ENCODE measurements around the gene DNAAF1.

DNAAF1 gene

DNA sequence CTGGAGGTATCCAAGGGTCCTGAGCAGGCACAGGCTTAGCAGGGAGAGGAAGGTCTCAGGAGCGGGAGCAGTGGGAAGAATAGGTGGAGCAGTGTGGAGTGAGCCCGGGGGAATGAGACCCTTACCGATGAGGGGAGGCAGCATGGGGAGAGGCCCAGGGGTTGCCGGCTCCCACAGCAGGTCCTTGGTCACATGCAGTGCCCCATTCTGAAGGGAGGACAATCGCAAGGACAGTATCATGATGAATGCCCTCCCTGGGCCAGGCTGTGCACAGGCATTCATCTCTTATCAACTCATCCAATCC, 38.4 kb downstream of the DNAAF1 start:
- Histone ChIP-seq H3K36me3 (ENCODE audit: control insufficient read depth in 4 of 4, insufficient read depth in 4 of 4, low read length in 3 of 4) (peaks cover 11 to 66% (median 48%) of the 10 kb centered on the region in 4 experiments), H3K9me3 (ENCODE audit: control extremely low read depth in 1 of 5, control insufficient read depth in 4 of 5, insufficient read depth in 2 of 5, low read depth in 1 of 5, low read length in 4 of 5) (no peaks in the 10 kb centered on the region), H3K27ac (ENCODE audit: insufficient read depth in 1 of 2, low read depth in 1 of 2, low read length in 2 of 2, poor library complexity in 1 of 2, severe bottlenecking in 2 of 2) (no peak overlapping the region), H3K4me3 (ENCODE audit: control insufficient read depth in 1 of 7, extremely low read depth in 1 of 7, insufficient read depth in 4 of 7, low read depth in 2 of 7, low read length in 6 of 7) (no peak overlapping the region), H3K27me3 (replicated peaks in 2 of 5; ENCODE audit: control insufficient read depth in 4 of 5, insufficient read depth in 5 of 5, low read length in 4 of 5) (no peaks in the 10 kb centered on the region), H3K4me1 (ENCODE audit: control extremely low read depth in 1 of 4, control insufficient read depth in 4 of 4, insufficient read depth in 4 of 4, low read length in 3 of 4) (peaks cover 0 to 10% (median 8%) of the 10 kb centered on the region in 4 experiments)
- ChIA-PET POLR2A (no interaction called here), CTCF (interaction anchor here (1.4 to 1.9 kb wide), 2 partner anchors 8 to 95 kb away, joined by 4 to 6 read pairs; no protein-coding TSS in a partner anchor)
- DNase-seq: no peak
- WGBS (ENCODE audit: insufficient coverage): 100% methylated on average over 5 of the region's 5 CpGs

DNA sequence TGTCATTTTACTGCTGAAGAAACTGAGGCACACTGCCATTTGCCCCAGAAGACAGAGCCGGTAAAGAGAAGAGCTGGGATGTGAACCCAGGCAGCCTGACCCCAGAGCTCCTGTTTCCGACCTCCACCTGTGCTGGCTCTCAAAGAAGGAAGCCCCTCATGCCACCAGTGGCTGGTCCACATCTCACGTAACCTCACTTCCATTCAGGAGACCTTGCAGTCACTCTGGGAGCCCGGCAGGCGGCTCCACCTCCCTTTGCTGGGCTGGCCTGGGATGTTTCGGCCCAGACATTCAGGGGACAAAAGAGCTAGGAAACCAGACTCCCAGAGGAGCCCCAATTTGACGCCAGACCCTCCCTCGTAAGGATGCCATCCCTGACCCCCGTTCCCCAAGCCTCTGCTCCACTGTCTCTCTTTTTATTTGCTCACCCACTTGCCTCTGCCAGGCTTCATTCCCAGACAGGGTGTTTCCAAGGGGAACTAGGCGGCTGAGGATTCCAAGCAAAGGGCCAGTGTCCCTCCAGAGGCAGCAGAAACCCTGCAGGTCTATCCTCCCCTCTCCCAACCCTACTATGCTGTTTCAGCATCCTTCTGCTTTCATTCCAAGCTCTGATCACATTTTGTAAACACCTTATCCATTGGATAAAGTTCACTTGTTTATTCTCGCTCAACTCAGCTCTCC, 38.9 kb downstream of the DNAAF1 start:
- Histone ChIP-seq H3K36me3 (ENCODE audit: control insufficient read depth in 4 of 4, insufficient read depth in 4 of 4, low read length in 3 of 4) (peaks cover 11 to 61% (median 45%) of the 10 kb centered on the region in 4 experiments), H3K4me1 (ENCODE audit: control extremely low read depth in 1 of 4, control insufficient read depth in 4 of 4, insufficient read depth in 4 of 4, low read length in 3 of 4) (peaks cover 0 to 10% (median 8%) of the 10 kb centered on the region in 4 experiments), H3K27me3 (replicated peaks in 2 of 5; ENCODE audit: control insufficient read depth in 4 of 5, insufficient read depth in 5 of 5, low read length in 4 of 5) (no peaks in the 10 kb centered on the region), H3K27ac (ENCODE audit: insufficient read depth in 1 of 2, low read depth in 1 of 2, low read length in 2 of 2, poor library complexity in 1 of 2, severe bottlenecking in 2 of 2) (no peak overlapping the region), H3K4me3 (ENCODE audit: control insufficient read depth in 1 of 7, extremely low read depth in 1 of 7, insufficient read depth in 4 of 7, low read depth in 2 of 7, low read length in 6 of 7) (no peak overlapping the region), H3K9me3 (ENCODE audit: control extremely low read depth in 1 of 5, control insufficient read depth in 4 of 5, insufficient read depth in 2 of 5, low read depth in 1 of 5, low read length in 4 of 5) (no peaks in the 10 kb centered on the region)
- WGBS (ENCODE audit: insufficient coverage): 95% methylated on average over 11 of the region's 11 CpGs
- POLR2A ChIA-PET: no interaction called here
- no peak for DNase-seq
- CTCF ChIA-PET: interaction anchor here (1.4 to 1.9 kb wide), 3 partner anchors 8 to 99 kb away, joined by 3 to 6 read pairs (median 4); no protein-coding TSS in a partner anchor

DNA sequence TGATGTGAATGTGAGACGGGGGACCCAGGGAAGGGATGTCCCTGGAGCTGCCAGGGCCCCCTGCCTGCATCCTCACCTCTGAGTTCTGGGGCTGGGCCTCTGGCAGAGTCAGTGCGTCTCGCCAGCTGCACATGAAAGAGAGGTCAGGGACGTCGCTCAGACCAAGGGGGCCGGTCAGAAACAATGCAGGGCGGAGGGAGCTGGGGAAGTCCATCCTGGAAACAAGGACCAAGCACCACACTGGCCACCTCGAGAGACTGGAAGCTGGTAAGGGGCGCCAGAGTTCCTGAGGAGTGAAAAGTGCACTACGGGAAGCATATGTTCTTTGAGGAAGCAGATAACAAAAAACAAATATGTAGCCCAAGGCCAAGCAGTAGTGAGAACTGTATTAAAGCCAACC, 39.7 kb downstream of the DNAAF1 start:
- no peak overlapping the region for H3K4me3 ChIP-seq (ENCODE audit: control insufficient read depth in 1 of 7, extremely low read depth in 1 of 7, insufficient read depth in 4 of 7, low read depth in 2 of 7, low read length in 6 of 7)
- H3K4me1 ChIP-seq (ENCODE audit: control extremely low read depth in 1 of 4, control insufficient read depth in 4 of 4, insufficient read depth in 4 of 4, low read length in 3 of 4): peaks cover 0 to 10% (median 8%) of the 10 kb centered on the region in 4 experiments
- no peak for DNase-seq
- H3K27ac ChIP-seq (ENCODE audit: insufficient read depth in 1 of 2, low read depth in 1 of 2, low read length in 2 of 2, poor library complexity in 1 of 2, severe bottlenecking in 2 of 2): no peak overlapping the region
- ChIA-PET POLR2A (no interaction called here), CTCF (interaction anchor here (0.8 to 1.9 kb wide), 4 partner anchors 9 to 100 kb away, joined by 3 to 6 read pairs (median 4); no protein-coding TSS in a partner anchor)
- 93% methylated on average over 10 of the region's 10 CpGs for WGBS (ENCODE audit: insufficient coverage)
- no peaks in the 10 kb centered on the region for H3K9me3 ChIP-seq (ENCODE audit: control extremely low read depth in 1 of 5, control insufficient read depth in 4 of 5, insufficient read depth in 2 of 5, low read depth in 1 of 5, low read length in 4 of 5)
- peaks cover 11 to 54% (median 41%) of the 10 kb centered on the region in 4 experiments for H3K36me3 ChIP-seq (ENCODE audit: control insufficient read depth in 4 of 4, insufficient read depth in 4 of 4, low read length in 3 of 4)
- no peaks in the 10 kb centered on the region for H3K27me3 ChIP-seq (replicated peaks in 2 of 5; ENCODE audit: control insufficient read depth in 4 of 5, insufficient read depth in 5 of 5, low read length in 4 of 5)

DNA sequence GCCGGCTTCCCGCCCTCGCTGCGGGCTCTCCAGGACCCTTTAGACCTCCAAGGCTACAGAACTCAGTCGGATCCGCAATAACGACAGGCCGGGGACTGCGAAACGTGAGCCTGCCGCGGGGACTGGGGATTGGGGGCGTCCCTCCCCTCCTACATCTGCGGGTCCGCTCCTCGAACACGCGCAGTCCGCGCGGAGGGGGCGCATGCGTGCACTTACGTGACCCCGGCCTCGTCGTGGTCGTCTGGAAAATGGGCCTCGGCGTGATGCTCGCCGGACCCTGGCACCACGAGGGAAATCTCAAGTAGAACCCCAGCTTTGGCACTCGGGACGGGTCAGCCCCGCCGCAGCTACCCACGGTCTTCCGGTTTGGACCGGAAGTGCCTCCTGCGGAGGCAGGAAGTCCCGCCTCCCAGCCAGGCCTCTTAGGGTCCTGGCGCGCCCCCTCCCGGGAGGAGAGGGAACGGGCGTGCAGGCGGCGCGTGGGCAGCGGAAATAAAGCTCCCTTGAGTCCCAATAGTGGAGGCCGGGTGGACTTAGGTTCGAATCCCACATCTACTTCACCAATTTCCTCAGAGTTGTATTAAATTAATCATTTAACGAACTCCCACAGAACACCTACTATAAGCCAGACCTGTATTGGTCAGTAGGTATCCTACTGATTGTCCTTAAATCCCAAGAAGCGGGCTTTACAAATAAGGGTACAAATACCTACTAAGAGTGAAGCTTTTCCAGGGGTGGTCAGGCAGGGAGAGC, 41.8 kb downstream of the DNAAF1 start, which contains the start of gene TAF1C:
TAF1C (minus strand) TSS at position 373 of the 753 bp plus-strand sequence. CDS start 2,069 bp downstream, outside the sequence.
- Histone ChIP-seq H3K9me3 (ENCODE audit: control extremely low read depth in 1 of 5, control insufficient read depth in 4 of 5, insufficient read depth in 2 of 5, low read depth in 1 of 5, low read length in 4 of 5) (no peaks in the 10 kb centered on the region), H3K27ac (ENCODE audit: insufficient read depth in 1 of 2, low read depth in 1 of 2, low read length in 2 of 2, poor library complexity in 1 of 2, severe bottlenecking in 2 of 2) (peak within 1 kb of the TSS; percentile 64 to 80), H3K4me1 (ENCODE audit: control extremely low read depth in 1 of 4, control insufficient read depth in 4 of 4, insufficient read depth in 4 of 4, low read length in 3 of 4) (peaks cover 0 to 10% (median 8%) of the 10 kb centered on the region in 4 experiments), H3K36me3 (ENCODE audit: control insufficient read depth in 4 of 4, insufficient read depth in 4 of 4, low read length in 3 of 4) (peaks cover 9 to 34% (median 25%) of the 10 kb centered on the region in 4 experiments), H3K4me3 (ENCODE audit: control insufficient read depth in 1 of 7, extremely low read depth in 1 of 7, insufficient read depth in 4 of 7, low read depth in 2 of 7, low read length in 6 of 7) (peak within 1 kb of the TSS; percentile 66 to 98 (median 92)), H3K27me3 (replicated peaks in 2 of 5; ENCODE audit: control insufficient read depth in 4 of 5, insufficient read depth in 5 of 5, low read length in 4 of 5) (no peaks in the 10 kb centered on the region)
- WGBS (ENCODE audit: insufficient coverage): 3% methylated on average over 40 of the region's 55 CpGs
- CTCF ChIA-PET: interaction anchor here (0.8 to 1.7 kb wide), 16 partner anchors 8 to 121 kb away, joined by 3 to 7 read pairs (median 4); partner anchors contain the start of gene MBTPS1
- peak; percentile 92 to 95 (median 93) for DNase-seq
- POLR2A ChIA-PET: no interaction called here

DNA sequence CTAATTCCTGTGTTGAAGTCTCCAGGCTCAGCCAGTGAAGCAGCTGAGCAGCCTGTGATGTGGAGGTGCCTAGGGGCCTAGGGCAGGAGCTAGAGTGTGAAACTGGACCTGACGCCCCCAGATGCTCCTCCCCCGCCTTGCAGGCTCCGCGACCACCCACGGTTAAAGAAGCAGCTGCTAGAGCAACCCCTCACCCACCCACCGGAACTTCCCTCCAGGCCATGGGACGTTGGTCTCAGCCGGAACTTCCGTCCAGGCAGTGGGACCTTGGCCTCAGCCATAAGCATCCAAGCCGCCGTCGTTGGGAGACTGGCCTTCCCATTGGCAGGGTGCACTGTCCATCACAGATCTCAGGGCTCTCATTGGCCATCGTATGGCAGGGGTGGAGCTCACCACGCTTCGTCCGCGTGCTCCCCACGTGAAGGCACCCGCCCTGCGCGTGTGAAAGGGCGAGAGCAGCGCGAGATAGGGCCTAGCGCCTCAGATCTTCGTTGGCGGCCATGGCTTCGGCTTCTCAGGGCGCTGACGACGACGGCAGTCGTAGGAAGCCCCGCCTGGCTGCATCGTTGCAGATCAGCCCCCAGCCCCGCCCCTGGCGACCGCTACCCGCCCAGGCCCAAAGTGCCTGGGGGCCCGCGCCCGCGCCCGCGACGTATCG, 45.8 kb downstream of the DNAAF1 start, which contains the start of gene ADAD2:
ADAD2 (plus strand) TSS at position 427 of the 658 bp plus-strand sequence; CDS start at position 501, 74 bp downstream.
- Histone ChIP-seq H3K4me3 (ENCODE audit: control insufficient read depth in 1 of 7, extremely low read depth in 1 of 7, insufficient read depth in 4 of 7, low read depth in 2 of 7, low read length in 6 of 7) (no peak within 1 kb of the TSS), H3K36me3 (ENCODE audit: control insufficient read depth in 4 of 4, insufficient read depth in 4 of 4, low read length in 3 of 4) (no peaks in the 10 kb centered on the region), H3K27ac (ENCODE audit: insufficient read depth in 1 of 2, low read depth in 1 of 2, low read length in 2 of 2, poor library complexity in 1 of 2, severe bottlenecking in 2 of 2) (no peak within 1 kb of the TSS), H3K27me3 (replicated peaks in 2 of 5; ENCODE audit: control insufficient read depth in 4 of 5, insufficient read depth in 5 of 5, low read length in 4 of 5) (no peaks in the 10 kb centered on the region), H3K9me3 (ENCODE audit: control extremely low read depth in 1 of 5, control insufficient read depth in 4 of 5, insufficient read depth in 2 of 5, low read depth in 1 of 5, low read length in 4 of 5) (no peaks in the 10 kb centered on the region), H3K4me1 (ENCODE audit: control extremely low read depth in 1 of 4, control insufficient read depth in 4 of 4, insufficient read depth in 4 of 4, low read length in 3 of 4) (peaks cover 0 to 25% (median 15%) of the 10 kb centered on the region in 4 experiments)
- POLR2A ChIA-PET: no interaction called here
- CTCF ChIA-PET: no interaction called here
- 95% methylated on average over 47 of the region's 47 CpGs for WGBS (ENCODE audit: insufficient coverage)
- peak in 1 of 3 donors; percentile 18 for DNase-seq

DNA sequence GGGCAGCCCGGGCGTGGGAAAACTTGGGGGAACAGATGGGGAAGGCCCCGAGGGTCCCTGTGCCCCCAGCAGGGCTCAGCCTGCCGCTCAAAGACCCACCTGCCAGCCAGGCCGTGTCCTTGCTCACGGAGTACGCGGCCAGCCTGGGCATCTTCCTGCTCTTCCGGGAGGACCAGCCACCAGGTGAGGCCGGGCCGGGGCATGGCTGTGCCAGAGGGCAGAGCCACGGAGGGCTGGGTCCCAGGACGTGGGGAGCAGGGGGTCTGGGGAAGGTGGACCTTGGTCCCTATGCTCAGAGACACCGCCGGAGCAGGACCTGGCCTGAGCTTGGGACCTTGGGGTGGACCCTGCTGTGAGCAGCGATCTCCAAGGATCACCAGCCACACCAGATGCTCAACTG, 46.4 kb downstream of the DNAAF1 start:
- no peaks in the 10 kb centered on the region for H3K36me3 ChIP-seq (ENCODE audit: control insufficient read depth in 4 of 4, insufficient read depth in 4 of 4, low read length in 3 of 4)
- no peak overlapping the region for H3K4me3 ChIP-seq (ENCODE audit: control insufficient read depth in 1 of 7, extremely low read depth in 1 of 7, insufficient read depth in 4 of 7, low read depth in 2 of 7, low read length in 6 of 7)
- H3K9me3 ChIP-seq (ENCODE audit: control extremely low read depth in 1 of 5, control insufficient read depth in 4 of 5, insufficient read depth in 2 of 5, low read depth in 1 of 5, low read length in 4 of 5): no peaks in the 10 kb centered on the region
- ChIA-PET CTCF (no interaction called here), POLR2A (no interaction called here)
- H3K27ac ChIP-seq (ENCODE audit: insufficient read depth in 1 of 2, low read depth in 1 of 2, low read length in 2 of 2, poor library complexity in 1 of 2, severe bottlenecking in 2 of 2): no peak overlapping the region
- no peak for DNase-seq
- no peaks in the 10 kb centered on the region for H3K27me3 ChIP-seq (replicated peaks in 2 of 5; ENCODE audit: control insufficient read depth in 4 of 5, insufficient read depth in 5 of 5, low read length in 4 of 5)
- H3K4me1 ChIP-seq (ENCODE audit: control extremely low read depth in 1 of 4, control insufficient read depth in 4 of 4, insufficient read depth in 4 of 4, low read length in 3 of 4): peaks cover 0 to 19% (median 10%) of the 10 kb centered on the region in 4 experiments
- 97% methylated on average over 7 of the region's 16 CpGs for WGBS (ENCODE audit: insufficient coverage)

All from common myeloid progenitor, CD34-positive (primary cell).